ENCODE measurements around the gene SIGLEC7.

SIGLEC7 gene

DNA sequence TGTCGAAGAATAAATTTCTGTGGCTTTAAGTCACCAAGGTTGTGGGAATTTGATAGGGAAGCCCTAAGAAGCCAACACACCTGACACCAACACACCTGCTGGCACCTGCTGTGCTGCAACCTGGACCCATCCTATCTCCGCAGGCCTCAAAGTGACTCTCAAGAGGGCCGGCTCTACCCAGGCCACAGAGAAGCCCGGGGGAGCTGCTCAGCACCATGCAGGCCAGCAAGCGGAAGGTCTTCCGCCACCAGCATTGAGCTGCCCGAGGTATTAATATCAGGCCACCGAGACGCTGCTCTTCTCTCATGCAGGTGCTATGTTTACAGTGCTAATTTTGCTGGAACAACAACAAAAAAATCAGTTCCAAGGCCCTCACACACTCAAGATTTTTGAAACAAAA, 50.6 kb downstream of the SIGLEC7 start:
- no peak overlapping the region for H3K4me3 ChIP-seq (ENCODE audit: low read depth, low read length)
- no peak for DNase-seq (ENCODE audit: low read depth)
- in situ Hi-C loops (cut with HindIII; ENCODE audit: low sequenced_read_pairs): no loop called here
- TF ChIP-seq, protein P1, sequence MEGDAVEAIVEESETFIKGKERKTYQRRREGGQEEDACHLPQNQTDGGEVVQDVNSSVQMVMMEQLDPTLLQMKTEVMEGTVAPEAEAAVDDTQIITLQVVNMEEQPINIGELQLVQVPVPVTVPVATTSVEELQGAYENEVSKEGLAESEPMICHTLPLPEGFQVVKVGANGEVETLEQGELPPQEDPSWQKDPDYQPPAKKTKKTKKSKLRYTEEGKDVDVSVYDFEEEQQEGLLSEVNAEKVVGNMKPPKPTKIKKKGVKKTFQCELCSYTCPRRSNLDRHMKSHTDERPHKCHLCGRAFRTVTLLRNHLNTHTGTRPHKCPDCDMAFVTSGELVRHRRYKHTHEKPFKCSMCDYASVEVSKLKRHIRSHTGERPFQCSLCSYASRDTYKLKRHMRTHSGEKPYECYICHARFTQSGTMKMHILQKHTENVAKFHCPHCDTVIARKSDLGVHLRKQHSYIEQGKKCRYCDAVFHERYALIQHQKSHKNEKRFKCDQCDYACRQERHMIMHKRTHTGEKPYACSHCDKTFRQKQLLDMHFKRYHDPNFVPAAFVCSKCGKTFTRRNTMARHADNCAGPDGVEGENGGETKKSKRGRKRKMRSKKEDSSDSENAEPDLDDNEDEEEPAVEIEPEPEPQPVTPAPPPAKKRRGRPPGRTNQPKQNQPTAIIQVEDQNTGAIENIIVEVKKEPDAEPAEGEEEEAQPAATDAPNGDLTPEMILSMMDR (IDR thresholded peaks at IDR 0.05; ENCODE audit: low read depth, low read length, missing control alignments): no peak

DNA sequence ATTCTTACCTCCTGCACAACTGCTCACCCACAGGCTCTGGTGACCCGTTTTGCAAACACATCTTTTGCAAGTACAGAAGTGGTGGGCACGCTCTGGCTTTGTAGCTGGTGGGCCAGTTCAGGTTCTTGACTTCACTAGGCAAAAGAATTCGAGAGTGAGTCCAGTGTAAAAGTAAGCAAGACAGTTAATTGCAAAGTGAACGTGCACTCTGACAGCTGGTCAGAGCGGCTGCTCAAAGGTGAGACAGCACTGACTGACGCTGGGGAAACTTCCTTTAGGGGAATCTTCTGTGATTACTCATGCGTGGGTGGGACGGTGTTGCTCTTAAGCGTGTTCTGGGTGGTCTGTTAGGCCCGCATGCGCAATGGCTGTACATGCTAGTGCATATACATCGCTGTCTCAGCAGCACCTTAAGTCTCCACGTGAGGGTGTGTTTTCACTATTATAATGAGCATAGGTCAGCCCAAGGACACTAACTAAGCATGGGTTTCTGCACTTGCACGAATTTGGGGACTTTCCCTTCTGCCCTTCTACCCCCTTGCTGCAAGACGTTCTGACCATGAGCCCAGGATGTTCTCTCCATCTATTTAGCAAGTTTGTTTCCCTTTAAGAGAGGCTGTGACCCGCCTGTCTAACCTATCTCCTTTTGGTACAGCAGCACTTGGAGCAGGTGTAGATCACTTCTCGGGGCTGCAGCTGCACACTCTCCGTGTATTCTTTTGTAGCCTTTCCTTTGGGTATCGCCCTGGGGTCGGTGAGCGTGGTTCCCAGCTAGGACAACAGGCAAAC, 52.6 kb downstream of the SIGLEC7 start:
- H3K4me3 ChIP-seq (ENCODE audit: low read depth, low read length): no peak overlapping the region
- DNase-seq (ENCODE audit: low read depth): no peak
- TF ChIP-seq, protein P1 (IDR thresholded peaks at IDR 0.05; ENCODE audit: low read depth, low read length, missing control alignments): no peak
- in situ Hi-C loops (cut with HindIII; ENCODE audit: low sequenced_read_pairs): no loop called here

DNA sequence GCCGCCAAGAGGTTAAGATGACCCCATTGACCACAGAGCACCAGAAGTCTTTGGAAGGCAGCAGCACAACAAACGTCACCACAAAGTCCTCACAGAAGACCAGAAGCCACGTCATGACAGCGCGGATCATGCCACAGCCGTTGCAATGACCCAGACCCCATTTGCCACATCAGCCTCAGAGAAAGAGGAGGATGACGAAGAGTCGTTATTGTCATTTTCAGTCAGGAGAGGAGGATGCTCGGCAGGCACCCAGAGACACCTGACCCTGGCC, 53.1 kb downstream of the SIGLEC7 start:
- H3K4me3 ChIP-seq (ENCODE audit: low read depth, low read length): no peak overlapping the region
- no peak for DNase-seq (ENCODE audit: low read depth)
- in situ Hi-C loops (cut with HindIII; ENCODE audit: low sequenced_read_pairs): no loop called here
- TF ChIP-seq, protein P1 (IDR thresholded peaks at IDR 0.05; ENCODE audit: low read depth, low read length, missing control alignments): no peak

DNA sequence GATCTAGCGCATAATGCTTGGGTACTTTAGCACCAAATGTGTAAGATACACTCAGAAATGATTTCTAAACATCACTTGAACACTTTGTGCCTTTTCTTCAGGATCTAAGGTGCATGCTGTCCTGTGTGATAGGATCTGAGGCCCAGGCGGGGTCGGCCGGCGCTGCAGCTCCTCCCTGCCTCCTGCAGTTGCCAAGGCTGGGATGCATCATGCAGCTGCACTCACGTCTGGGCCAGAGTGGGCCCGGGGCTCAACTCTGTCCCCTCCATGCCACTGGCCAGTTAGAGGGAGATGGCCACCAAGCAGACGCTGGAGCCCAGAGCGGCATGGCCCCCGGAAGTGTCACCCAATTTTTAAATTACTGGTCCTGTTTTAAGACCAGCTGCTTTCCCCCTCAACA, 53.5 kb downstream of the SIGLEC7 start:
- TF ChIP-seq, protein P1 (IDR thresholded peaks at IDR 0.05; ENCODE audit: low read depth, low read length, missing control alignments): no peak
- DNase-seq (ENCODE audit: low read depth): no peak

DNA sequence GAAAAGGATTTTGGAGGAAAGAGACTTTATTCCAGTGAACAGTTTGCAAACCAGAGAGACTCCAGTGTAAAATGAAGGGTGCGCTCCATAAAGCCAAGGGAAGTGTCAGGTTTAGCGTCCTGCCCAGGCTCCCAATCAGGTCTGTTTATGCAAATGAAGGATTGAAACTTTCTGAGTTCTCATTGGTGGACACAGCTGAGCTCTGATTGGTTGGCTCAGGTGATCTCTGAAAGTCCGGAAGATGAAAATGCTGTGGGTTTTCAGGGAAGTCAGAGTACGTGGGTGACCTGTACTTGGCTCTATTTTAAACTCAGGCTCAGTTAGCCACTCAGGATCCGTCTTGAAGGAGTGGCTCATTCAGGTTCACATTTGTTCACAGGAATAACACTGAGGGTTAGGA, 54.1 kb downstream of the SIGLEC7 start:
- no peak for DNase-seq (ENCODE audit: low read depth)
- no peak overlapping the region for H3K4me3 ChIP-seq (ENCODE audit: low read depth, low read length)
- in situ Hi-C loops (cut with HindIII; ENCODE audit: low sequenced_read_pairs): no loop called here
- TF ChIP-seq, protein P1 (IDR thresholded peaks at IDR 0.05; ENCODE audit: low read depth, low read length, missing control alignments): no peak

More for the DNA sequence above, 53.5 kb downstream of the SIGLEC7 start:
- in situ Hi-C loops (cut with HindIII; ENCODE audit: low sequenced_read_pairs): no loop called here
- no peak overlapping the region for H3K4me3 ChIP-seq (ENCODE audit: low read depth, low read length)

DNA sequence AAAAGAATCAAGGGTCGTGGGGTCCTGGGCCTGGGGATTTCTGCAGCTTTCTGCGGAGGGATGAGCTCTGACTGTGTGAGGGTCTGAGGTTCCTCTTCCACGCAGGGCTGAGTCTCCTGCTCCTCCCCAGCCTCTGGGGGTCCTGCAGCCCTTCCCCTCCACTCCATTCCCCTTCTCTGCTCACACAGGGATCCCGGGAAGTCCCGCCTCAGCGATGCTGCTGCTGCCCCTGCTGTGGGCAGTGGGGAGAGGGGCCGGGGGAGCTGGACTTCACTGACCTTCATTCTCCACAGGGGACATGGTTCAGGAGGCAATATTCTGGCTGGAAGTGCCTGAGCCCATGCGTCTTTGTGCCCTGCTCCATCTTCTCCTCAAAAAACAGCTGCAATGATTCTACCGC, 56.5 kb downstream of the SIGLEC7 start:
- TF ChIP-seq, protein P1 (IDR thresholded peaks at IDR 0.05; ENCODE audit: low read depth, low read length, missing control alignments): no peak
- no peak for DNase-seq (ENCODE audit: low read depth)
- no peak overlapping the region for H3K4me3 ChIP-seq (ENCODE audit: low read depth, low read length)
- in situ Hi-C loops (cut with HindIII; ENCODE audit: low sequenced_read_pairs): no loop called here
